HG03469 (cell line): Measurements from ENCODE around the gene ZNF407.

Experiments used
- ATAC-seq: cut with Tn5 transposase; IDR thresholded peaks from one replicate; pipeline ENCODE4 v1.9.1; 2021; ENCODE audit warnings: mild to moderate bottlenecking, moderate library complexity, moderate number of reproducible peaks; ENCODE audit not compliant: unreplicated experiment

The ZNF407 gene

GRCh38 chr18:74715865-74716712 is 118.4 kb downstream of the ZNF407 start:
- ATAC-seq = no peak

- ATAC-seq = no peak
Observed at GRCh38 chr18:74718312-74718711, 120.6 kb downstream of the ZNF407 start.

DNA sequence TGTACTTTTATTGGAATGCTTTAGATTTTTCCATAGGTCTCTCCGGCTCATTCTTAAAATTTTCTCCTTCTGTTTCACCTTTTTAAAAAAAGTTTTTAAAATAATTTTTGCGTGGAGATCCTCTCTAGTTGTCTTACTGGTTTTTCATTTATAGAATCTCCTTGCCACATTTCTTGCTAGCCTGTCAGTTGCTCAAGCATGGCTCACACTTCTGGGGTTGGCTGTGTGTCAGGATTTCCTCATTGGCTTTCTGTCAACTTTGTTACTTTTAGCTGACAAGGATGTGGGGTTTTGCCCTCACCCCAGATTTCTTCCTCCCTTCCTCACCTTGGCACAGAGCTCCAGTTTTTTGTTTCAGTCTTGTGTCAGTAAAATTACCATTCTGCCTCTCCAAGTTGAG is 124.6 kb downstream of the ZNF407 start:
- ATAC-seq = no peak

DNA sequence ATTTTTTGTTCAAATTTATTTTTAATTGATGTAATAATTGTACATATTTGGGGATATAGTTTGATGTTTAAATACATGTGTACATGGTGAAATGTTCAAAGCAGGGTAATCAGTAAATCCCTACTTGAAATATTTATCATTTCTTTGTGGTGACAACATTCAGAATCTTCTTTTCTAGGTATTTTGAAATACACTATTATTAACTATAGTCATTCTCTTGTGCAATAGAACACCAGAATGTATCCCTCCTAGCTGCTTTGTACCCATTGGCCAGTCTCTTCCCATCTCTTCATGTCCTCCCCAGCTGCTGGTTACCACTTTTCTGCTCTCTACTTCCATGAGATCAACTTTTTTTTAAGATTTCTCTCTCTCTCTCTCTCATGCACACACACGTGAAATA is 126.5 kb downstream of the ZNF407 start:
- no peak for ATAC-seq

DNA sequence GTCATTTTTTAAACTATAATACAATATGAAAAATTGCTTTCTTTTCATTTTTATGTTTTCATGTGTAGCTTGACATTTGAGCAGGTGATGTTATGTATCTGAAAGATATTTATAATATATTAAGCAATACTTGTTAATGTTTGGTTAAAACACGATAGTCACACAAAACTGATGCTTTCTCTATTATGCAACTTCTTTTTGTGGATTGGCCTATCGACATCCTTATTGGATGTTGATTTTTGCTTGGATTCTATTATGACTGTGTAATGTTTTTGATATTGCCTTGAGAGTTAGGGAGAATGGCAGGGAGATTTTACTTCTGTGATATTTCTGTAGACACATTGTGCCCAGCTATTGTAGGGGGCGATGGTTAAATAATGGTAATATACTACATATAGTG is 128.0 kb downstream of the ZNF407 start:
- no peak for ATAC-seq

GRCh38 chr18:74728586-74728985 is 130.9 kb downstream of the ZNF407 start:
- ATAC-seq = no peak

GRCh38 chr18:74731097-74731496 is 133.4 kb downstream of the ZNF407 start:
- ATAC-seq = no peak

GRCh38 chr18:74732380-74732779 is 134.7 kb downstream of the ZNF407 start:
- ATAC-seq = no peak

DNA sequence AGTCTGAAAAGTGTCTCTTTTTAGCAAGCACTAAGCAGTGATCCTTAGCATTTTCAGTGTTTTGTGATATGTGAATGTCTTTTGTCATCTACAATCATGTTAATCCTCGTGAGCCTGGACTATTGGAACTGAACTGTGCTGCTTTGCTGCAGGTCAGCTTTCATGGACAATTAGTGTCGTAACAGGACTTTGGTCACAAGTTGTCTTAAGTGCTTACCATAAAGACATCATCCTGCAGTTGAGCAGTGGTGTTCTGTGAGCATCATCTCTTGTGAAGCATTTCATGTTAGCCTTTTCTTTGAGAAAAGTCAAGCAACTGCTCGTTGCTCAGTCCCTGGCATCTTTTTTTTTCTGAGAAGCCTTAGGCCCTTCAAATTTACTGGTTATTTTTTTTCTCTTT is 135.9 kb downstream of the ZNF407 start:
- no peak for ATAC-seq

DNA sequence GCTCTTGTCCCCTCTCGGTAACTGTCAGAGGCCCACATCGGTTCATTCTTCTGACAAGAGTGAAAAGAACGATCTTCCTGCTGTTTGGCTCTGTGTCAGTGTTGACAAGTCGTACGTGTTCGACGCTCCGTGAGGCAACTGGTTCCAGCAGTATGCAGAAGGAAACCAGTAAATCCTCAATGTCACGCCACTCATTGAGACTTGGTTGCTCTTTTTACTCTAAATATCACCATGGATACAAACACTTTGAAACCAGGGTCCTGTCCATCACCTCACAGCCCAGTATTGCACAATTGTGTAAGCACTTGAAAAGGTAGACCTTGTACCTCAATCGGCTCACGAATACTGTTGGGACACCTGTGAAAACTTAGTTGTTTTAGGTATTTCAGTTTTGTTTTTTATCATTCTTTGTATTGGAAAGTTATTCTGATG is 136.4 kb downstream of the ZNF407 start:
- no peak for ATAC-seq

DNA sequence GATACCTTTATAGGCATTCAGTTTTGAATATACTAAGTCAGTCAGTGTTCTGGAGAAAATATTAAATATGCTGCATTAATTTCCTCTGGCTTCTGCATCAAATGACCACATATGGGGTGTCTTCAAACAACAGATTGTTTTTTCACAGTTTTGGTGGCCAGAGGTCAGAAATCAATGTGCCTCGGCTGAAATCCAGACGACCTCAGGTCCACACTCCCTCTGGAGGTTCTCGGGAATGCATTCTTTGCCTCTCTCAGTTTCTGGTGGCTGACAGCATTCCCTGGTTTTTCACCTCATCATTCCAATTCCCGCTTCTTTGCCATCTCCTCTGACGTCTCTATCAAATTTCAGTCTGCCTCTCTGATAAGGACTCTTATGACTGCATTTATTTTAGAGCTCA is 142.3 kb downstream of the ZNF407 start:
- ATAC-seq = no peak

GRCh38 chr18:74742573-74743243 is 145.0 kb downstream of the ZNF407 start:
- no peak for ATAC-seq

- no peak for ATAC-seq
Observed at GRCh38 chr18:74745633-74746403, 148.1 kb downstream of the ZNF407 start.

GRCh38 chr18:74748809-74749208 is 151.1 kb downstream of the ZNF407 start:
- no peak for ATAC-seq

- no peak for ATAC-seq
Observed at GRCh38 chr18:74758995-74759394, 161.3 kb downstream of the ZNF407 start.

DNA sequence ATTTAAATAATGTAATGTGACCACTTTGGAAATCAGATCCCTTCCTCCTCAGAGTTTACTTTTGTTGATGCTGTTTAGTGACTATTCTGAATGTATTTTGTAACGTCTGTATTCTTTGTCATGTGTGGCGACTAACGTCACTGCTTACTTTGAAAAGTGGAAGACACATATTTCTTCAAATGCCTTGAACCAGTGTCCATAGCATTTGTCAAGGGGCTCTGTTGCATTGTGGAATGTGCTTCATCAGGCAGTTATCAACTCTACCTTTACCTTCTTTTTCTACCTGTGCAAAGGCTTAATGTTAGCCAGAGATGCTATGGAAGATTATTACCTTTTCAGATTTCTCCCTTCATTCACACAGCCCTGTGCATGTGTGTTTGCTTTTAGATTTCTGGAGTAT is 162.4 kb downstream of the ZNF407 start:
- ATAC-seq = no peak

GRCh38 chr18:74760436-74760835 is 162.8 kb downstream of the ZNF407 start:
- ATAC-seq = no peak

GRCh38 chr18:74766251-74766650 is 168.6 kb downstream of the ZNF407 start:
- no peak for ATAC-seq

- ATAC-seq = no peak
Observed at GRCh38 chr18:74768096-74768495, 170.4 kb downstream of the ZNF407 start.

GRCh38 chr18:74773171-74773624 is 175.5 kb downstream of the ZNF407 start:
- peak; percentile 74 for ATAC-seq

DNA sequence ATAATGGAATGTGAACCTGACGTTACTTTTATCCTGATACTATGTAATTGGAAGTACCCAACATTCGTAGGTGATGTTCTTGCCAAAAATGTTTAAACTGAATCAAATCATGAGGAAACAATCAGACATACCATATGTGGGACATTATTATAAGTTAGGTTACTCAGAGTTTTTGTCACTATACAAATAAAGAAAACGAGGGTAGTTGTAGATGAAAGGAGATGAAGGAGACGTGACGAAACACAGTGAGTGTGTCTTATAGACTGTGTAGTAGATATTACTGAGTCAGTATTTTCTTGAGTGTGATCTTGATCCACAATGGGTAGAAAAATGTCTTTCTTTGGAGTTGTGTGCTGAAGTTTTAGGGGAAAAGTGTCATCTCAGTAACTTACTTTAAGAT is 176.8 kb downstream of the ZNF407 start:
- no peak for ATAC-seq
